Memory B cell (primary cell): ENCODE data around the gene MBD3L2B.
"Not testable (repeated sequence)": the region's sequence is repeated elsewhere in the genome, so short reads cannot be mapped to it uniquely, and the experiment has no call there.

Experiments
- ATAC-seq: fragments of 150-1000 bp; cut with Tn5 transposase; 2 replicates; pipeline ENCODE4 v1.10.0; 2021; ENCODE audit warnings: low read depth, mild to moderate bottlenecking, moderate library complexity
- DNase-seq, 2 donors: peaks; one replicate each; pipeline ENCODE4 v3.0.0; 2022; ENCODE audit warnings: low spot score in 2 of 2
- H3K27ac Mint-ChIP-seq: one replicate; pipeline ENCODE4 v1.8.0; 2022; ENCODE audit warnings: mild to moderate bottlenecking, moderate library complexity, mixed read lengths
- H3K27me3 Mint-ChIP-seq: one replicate; pipeline ENCODE4 v1.8.0; 2022; ENCODE audit warnings: mixed read lengths
- H3K36me3 Mint-ChIP-seq: one replicate; pipeline ENCODE4 v1.8.0; 2022; ENCODE audit warnings: mild to moderate bottlenecking, mixed read lengths
- H3K4me1 Mint-ChIP-seq: one replicate; pipeline ENCODE4 v1.8.0; 2022; ENCODE audit warnings: mixed read lengths
- H3K4me3 Mint-ChIP-seq: one replicate; pipeline ENCODE4 v1.8.0; 2022; ENCODE audit warnings: mild to moderate bottlenecking, moderate library complexity, mixed read lengths
- H3K9me3 Mint-ChIP-seq: one replicate; pipeline ENCODE4 v1.8.0; 2022; ENCODE audit warnings: mixed read lengths

The MBD3L2B gene

GRCh38 chr19:7051421-7051820 is 30.2 kb upstream of the MBD3L2B start:
- DNase-seq, H3K4me1 Mint-ChIP-seq, H3K9me3 Mint-ChIP-seq, H3K27me3 Mint-ChIP-seq, H3K4me3 Mint-ChIP-seq, H3K36me3 Mint-ChIP-seq, ATAC-seq, H3K27ac Mint-ChIP-seq: not testable (repeated sequence)

- H3K27ac Mint-ChIP-seq, H3K9me3 Mint-ChIP-seq, ATAC-seq, DNase-seq, H3K27me3 Mint-ChIP-seq, H3K4me3 Mint-ChIP-seq, H3K36me3 Mint-ChIP-seq, H3K4me1 Mint-ChIP-seq: not testable (repeated sequence)
These were observed 27.8 kb upstream of the MBD3L2B start, which contains the start of gene MBD3L2 for GRCh38 chr19:7049021-7049420. Gene MBD3L2 (plus strand): TSS chr19:7049321. CDS start chr19:7049374, 53 bp downstream.

GRCh38 chr19:7041563-7041962 is 20.3 kb upstream of the MBD3L2B start:
- H3K27me3 Mint-ChIP-seq, ATAC-seq, DNase-seq, H3K36me3 Mint-ChIP-seq, H3K4me1 Mint-ChIP-seq, H3K4me3 Mint-ChIP-seq, H3K27ac Mint-ChIP-seq, H3K9me3 Mint-ChIP-seq: not testable (repeated sequence)

GRCh38 chr19:7040079-7040478 is 18.8 kb upstream of the MBD3L2B start, which contains the start of gene MBD3L4:
Gene MBD3L4 (minus strand): TSS chr19:7040179. CDS start chr19:7040144, 35 bp downstream.
- H3K4me3 Mint-ChIP-seq, H3K4me1 Mint-ChIP-seq, H3K9me3 Mint-ChIP-seq, H3K27me3 Mint-ChIP-seq, ATAC-seq, H3K27ac Mint-ChIP-seq, DNase-seq, H3K36me3 Mint-ChIP-seq: not testable (repeated sequence)

- H3K4me3 Mint-ChIP-seq, H3K9me3 Mint-ChIP-seq, H3K27me3 Mint-ChIP-seq, ATAC-seq, DNase-seq, H3K27ac Mint-ChIP-seq, H3K36me3 Mint-ChIP-seq, H3K4me1 Mint-ChIP-seq: not testable (repeated sequence)
These were observed 9.0 kb upstream of the MBD3L2B start, which contains the start of gene MBD3L5 for GRCh38 chr19:7030278-7030677. Gene MBD3L5 (plus strand): TSS chr19:7030578. CDS start chr19:7030612, 34 bp downstream.

GRCh38 chr19:7028790-7029189 is 7.6 kb upstream of the MBD3L2B start:
- not testable (repeated sequence) for H3K27me3 Mint-ChIP-seq, H3K4me1 Mint-ChIP-seq, H3K36me3 Mint-ChIP-seq, DNase-seq, H3K27ac Mint-ChIP-seq, H3K4me3 Mint-ChIP-seq, ATAC-seq, H3K9me3 Mint-ChIP-seq

GRCh38 chr19:7018828-7019227 is 2.4 kb downstream of the MBD3L2B start:
- Mint-ChIP-seq H3K36me3 (no peaks in the 10 kb centered on the region), H3K27me3 (peaks cover 2% of the 10 kb centered on the region), H3K4me3 (no peak overlapping the region), H3K4me1 (no peaks in the 10 kb centered on the region), H3K9me3 (no peaks in the 10 kb centered on the region), H3K27ac (no peak overlapping the region)
- DNase-seq (no peak), ATAC-seq (no peak)

GRCh38 chr19:7013678-7014077 is 7.6 kb downstream of the MBD3L2B start:
- ATAC-seq (peak; percentile 48), DNase-seq (no peak)
- Mint-ChIP-seq H3K27me3 (peaks cover 2% of the 10 kb centered on the region), H3K27ac (no peak overlapping the region), H3K4me1 (peaks cover 2% of the 10 kb centered on the region), H3K4me3 (no peak overlapping the region), H3K9me3 (no peaks in the 10 kb centered on the region), H3K36me3 (no peaks in the 10 kb centered on the region)

- H3K27ac Mint-ChIP-seq, result no peak overlapping the region
- H3K9me3 Mint-ChIP-seq, result no peaks in the 10 kb centered on the region
- ATAC-seq (no peak), DNase-seq (no peak)
- peaks cover 8% of the 10 kb centered on the region for H3K4me1 Mint-ChIP-seq
- no peaks in the 10 kb centered on the region for H3K36me3 Mint-ChIP-seq
- no peak overlapping the region for H3K4me3 Mint-ChIP-seq
- peaks cover 2% of the 10 kb centered on the region for H3K27me3 Mint-ChIP-seq
These were observed 10.3 kb downstream of the MBD3L2B start for GRCh38 chr19:7010722-7011593.

- Mint-ChIP-seq H3K27me3 (peaks cover 2% of the 10 kb centered on the region), H3K4me3 (no peak overlapping the region), H3K27ac (no peak overlapping the region), H3K9me3 (no peaks in the 10 kb centered on the region), H3K4me1 (peaks cover 8% of the 10 kb centered on the region), H3K36me3 (no peaks in the 10 kb centered on the region)
- DNase-seq (no peak), ATAC-seq (peak; percentile 67)
These were observed 13.4 kb downstream of the MBD3L2B start for GRCh38 chr19:7007859-7008258.

GRCh38 chr19:7006135-7006704 is 15.0 kb downstream of the MBD3L2B start:
- Mint-ChIP-seq H3K27ac (no peak overlapping the region), H3K36me3 (no peaks in the 10 kb centered on the region), H3K4me3 (no peak overlapping the region), H3K4me1 (peaks cover 8% of the 10 kb centered on the region), H3K9me3 (no peaks in the 10 kb centered on the region), H3K27me3 (peaks cover 4% of the 10 kb centered on the region)
- DNase-seq (no peak), ATAC-seq (no peak)

- no peak overlapping the region for H3K27ac Mint-ChIP-seq
- no peak overlapping the region for H3K4me3 Mint-ChIP-seq
- ATAC-seq (peak; percentile 35), DNase-seq (peak in 1 of 2 donors; percentile 23)
- H3K27me3 Mint-ChIP-seq, result peaks cover 10% of the 10 kb centered on the region
- peaks cover 5% of the 10 kb centered on the region for H3K4me1 Mint-ChIP-seq
- no peaks in the 10 kb centered on the region for H3K9me3 Mint-ChIP-seq
- H3K36me3 Mint-ChIP-seq, result no peaks in the 10 kb centered on the region
These were observed 16.8 kb downstream of the MBD3L2B start for GRCh38 chr19:7004313-7004931.

GRCh38 chr19:7000816-7001215 is 20.4 kb downstream of the MBD3L2B start:
- no peak overlapping the region for H3K4me3 Mint-ChIP-seq
- no peak for DNase-seq
- peaks cover 8% of the 10 kb centered on the region for H3K27me3 Mint-ChIP-seq
- H3K27ac Mint-ChIP-seq, result no peak overlapping the region
- H3K36me3 Mint-ChIP-seq, result no peaks in the 10 kb centered on the region
- ATAC-seq, result no peak
- H3K4me1 Mint-ChIP-seq, result no peaks in the 10 kb centered on the region
- H3K9me3 Mint-ChIP-seq, result no peaks in the 10 kb centered on the region

- no peak overlapping the region for H3K4me3 Mint-ChIP-seq
- H3K36me3 Mint-ChIP-seq, result no peaks in the 10 kb centered on the region
- H3K4me1 Mint-ChIP-seq, result peaks cover under 1% of the 10 kb centered on the region
- H3K9me3 Mint-ChIP-seq, result peaks cover 2% of the 10 kb centered on the region
- ATAC-seq (no peak), DNase-seq (no peak)
- H3K27ac Mint-ChIP-seq, result no peak overlapping the region
- peaks cover 8% of the 10 kb centered on the region for H3K27me3 Mint-ChIP-seq
These were observed 20.9 kb downstream of the MBD3L2B start for GRCh38 chr19:7000333-7000732.
